OCI-LY1 (cell line): Measurements from ENCODE around the gene PSORS1C1.

Experiments
- CTCF ChIP-seq: fragments of 200-600 bp; sonication (generic), shearing (Covaris generic); IDR thresholded peaks from 2 replicates; pipeline ENCODE4 v1.5.1; 2017; ENCODE audit warnings: mild to moderate bottlenecking, antibody characterized with exemption, low read length, moderate library complexity, mixed read lengths
- EZH2 ChIP-seq: fragments of 200-600 bp; sonication (generic), shearing (Covaris generic); IDR thresholded peaks from 2 replicates; pipeline ENCODE4 v1.8.0; 2017; ENCODE audit warnings: borderline replicate concordance, mixed run types, mild to moderate bottlenecking, antibody characterized with exemption, low read length, moderate library complexity, mixed read lengths

- no peak for TF ChIP-seq CTCF
- TF ChIP-seq EZH2: no peak
Observed at GRCh38 chr6:31129130-31129529, 14.5 kb downstream of the PSORS1C1 start.
